K562 (cell line): Measurements from ENCODE around the gene RNGTT. TPM values are rescaled to one million over a fixed set of nuclear protein-coding genes. Genes with fewer than 3 reads are reported as not detected.

Experiments used
- ATAC-seq: fragments of 200-7000 bp; cut with Tn5 transposase; 3 replicates; pipeline ENCODE4 v1.9.1; 2020; ENCODE audit warnings: moderate library complexity
- BruUV-seq: library from RNA; stranded (reverse); fragments of 400-500 nt; replicated peaks from 2 replicates; lab custom pipeline; 2021; lab: Mats Ljungman, UMichigan
- CTCF ChIA-PET: fragments of 300-600 bp; formaldehyde crosslinking; extraction: SDS; loops from one replicate; lab custom pipeline; 2021; ENCODE audit warnings: low intra/inter-chr PET ratio; lab: Yijun Ruan, JAX
- POLR2A ChIA-PET: fragments of 300-600, 350-650 bp; sonication (Branson Sonifier 250); formaldehyde crosslinking; extraction: SDS; loops from one replicate; lab custom pipeline; 2021; ENCODE audit warnings: antibody characterized with exemption, inconsistent platforms; lab: Yijun Ruan, JAX
- DNase-seq, 4 experiments: peaks; one replicate each; pipeline versions ENCODE4 v3.0.0 to v3.0.0-alpha.2; 2011 to 2018; ENCODE audit warnings: low spot score in 3 of 4, mixed read lengths in 3 of 4; ENCODE audit errors: extremely low read depth in 1 of 4
- FAIRE-seq: peaks from 2 replicates; lab custom pipeline; 2011; peaks lifted over from hg19 to GRCh38; lab: Jason Lieb, UNC
- H2AFZ ChIP-seq: 2 replicates; pipeline ENCODE4 v1.6.0; 2011; ENCODE audit warnings: low read depth, low read length, control low read depth, inconsistent platforms
- H3K27ac ChIP-seq: fragments of 200-600 bp; 3 replicates; pipeline ENCODE4 v1.8.0; 2011; ENCODE audit warnings: low read depth, mild to moderate bottlenecking, control low read depth, inconsistent platforms, low read length, moderate library complexity, mixed read lengths; ENCODE audit errors: extremely low read depth
- H3K27me3 ChIP-seq, 2 experiments: fragments of 300-600 bp in 1 of 2; 2 replicates in 1 of 2; 3 replicates in 1 of 2; pipeline versions ENCODE4 v1.6.0 to v1.8.0; 2011; ENCODE audit warnings: inconsistent platforms in 2 of 2, low read length in 2 of 2, mild to moderate bottlenecking in 1 of 2, mixed read lengths in 1 of 2, moderate library complexity in 1 of 2; ENCODE audit not compliant: control insufficient read depth in 2 of 2, insufficient read depth in 2 of 2
- H3K36me3 ChIP-seq: fragments of 300-600 bp; 3 replicates; pipeline ENCODE4 v1.8.0; 2011; ENCODE audit warnings: mild to moderate bottlenecking, low read length, inconsistent platforms; ENCODE audit not compliant: control insufficient read depth, insufficient read depth
- H3K4me1 ChIP-seq, 2 experiments: fragments of 200-600 bp in 1 of 2; replicated peaks in 1 of 2; 2 replicates in 1 of 2; 3 replicates in 1 of 2; pipeline versions ENCODE4 v1.5.1 to v1.8.0; 2011; ENCODE audit warnings: inconsistent platforms in 2 of 2, low read length in 2 of 2, mild to moderate bottlenecking in 1 of 2, mixed read lengths in 1 of 2, moderate library complexity in 1 of 2; ENCODE audit not compliant: control insufficient read depth in 2 of 2, insufficient read depth in 2 of 2
- H3K4me2 ChIP-seq: 2 replicates; pipeline ENCODE4 v1.6.1; 2011; ENCODE audit warnings: low read length, control low read depth, inconsistent platforms, mixed read lengths; ENCODE audit not compliant: insufficient read depth
- H3K4me3 ChIP-seq: fragments of 200-600 bp; sonication (generic), shearing (Covaris generic); 2 replicates; pipeline ENCODE4 v1.5.1; 2016; ENCODE audit warnings: control low read depth, inconsistent platforms
- H3K79me2 ChIP-seq: fragments of 200-600 bp; 3 replicates; pipeline ENCODE4 v1.8.0; 2011; ENCODE audit warnings: low read length, inconsistent platforms; ENCODE audit not compliant: control insufficient read depth, insufficient read depth
- H3K9ac ChIP-seq, 2 experiments: 2 replicates each; pipeline versions ENCODE4 v1.6.0 to v1.6.1; 2011; ENCODE audit warnings: low read depth in 2 of 2, low read length in 2 of 2, control low read depth in 1 of 2, inconsistent platforms in 1 of 2, mild to moderate bottlenecking in 1 of 2, mixed read lengths in 1 of 2; ENCODE audit not compliant: insufficient read depth in 1 of 2
- H3K9me1 ChIP-seq: one replicate; pipeline ENCODE4 v1.6.0; 2011; ENCODE audit warnings: inconsistent platforms, mild to moderate bottlenecking, low read length, moderate library complexity; ENCODE audit not compliant: control insufficient read depth, insufficient read depth
- H3K9me3 ChIP-seq: replicated peaks from 2 replicates; pipeline ENCODE4 v1.5.1; 2011; ENCODE audit warnings: low read depth, low read length, inconsistent platforms; ENCODE audit not compliant: control insufficient read depth, insufficient read depth
- H4K20me1 ChIP-seq: replicated peaks from 2 replicates; pipeline ENCODE4 v1.6.1; 2011; ENCODE audit warnings: low read length, inconsistent platforms, mixed read lengths; ENCODE audit not compliant: control insufficient read depth, insufficient read depth
- BACH1 ChIP-seq: fragments of 200-800 bp; sonication (Bioruptor generic); IDR thresholded peaks from 2 replicates; pipeline ENCODE4 v1.6.1; 2016; ENCODE audit warnings: missing genetic modification characterization, missing compliant biosample characterization
- BCL6 ChIP-seq: fragments of 250-450 bp; sonication (Bioruptor Pico); IDR thresholded peaks from 2 replicates; pipeline ENCODE4 v1.4.0; 2020
- CBX5 ChIP-seq: IDR thresholded peaks from 2 replicates; pipeline ENCODE4 v1.6.1; 2014; ENCODE audit warnings: low read depth, borderline replicate concordance
- ESRRB ChIP-seq: fragments of 250-450 bp; sonication (Bioruptor Pico); IDR thresholded peaks from 2 replicates; pipeline ENCODE4 v1.5.0; 2020; ENCODE audit warnings: mild to moderate bottlenecking, moderate library complexity, borderline replicate concordance
- NRF1 ChIP-seq, 2 experiments: fragments of 450-650 bp; IDR thresholded peaks in 1 of 2; conservative IDR thresholded peaks in 1 of 2; 2 replicates each; pipeline ENCODE4 v1.6.1; 2014; ENCODE audit warnings: mild to moderate bottlenecking in 2 of 2
- RAD51 ChIP-seq: fragments of 450-650 bp; IDR thresholded peaks from 2 replicates; pipeline ENCODE4 v1.7.1; 2016; ENCODE audit warnings: low read depth, mild to moderate bottlenecking, borderline replicate concordance
- RB1 ChIP-seq: fragments of 450-650 bp; IDR thresholded peaks from 2 replicates; pipeline ENCODE4 v1.6.1; 2017; ENCODE audit warnings: low read depth, mild to moderate bottlenecking
- RBFOX2 ChIP-seq: fragments of 200-400 bp; formaldehyde crosslinking; IDR thresholded peaks from 2 replicates; pipeline ENCODE4 v1.6.1; 2017; ENCODE audit warnings: low read depth, mild to moderate bottlenecking, low read length, moderate library complexity
- RFX1 ChIP-seq: fragments of 450-650 bp; IDR thresholded peaks from 2 replicates; pipeline ENCODE4 v1.6.1; 2016; ENCODE audit warnings: mild to moderate bottlenecking, moderate library complexity
- SMAD4 ChIP-seq: fragments of 250-450 bp; sonication (Bioruptor Pico); conservative IDR thresholded peaks from 2 replicates; pipeline ENCODE4 v1.8.0; 2021; ENCODE audit warnings: inconsistent platforms, mild to moderate bottlenecking, moderate library complexity
- TEAD1 ChIP-seq, 2 experiments: fragments of 450-650 bp in 1 of 2; sonication (generic) in 1 of 2; formaldehyde crosslinking; IDR thresholded peaks; 2 replicates each; pipeline versions ENCODE4 v1.4.0 to v1.8.0; 2020 to 2022; ENCODE audit warnings: mild to moderate bottlenecking in 2 of 2, missing genetic modification reagents in 1 of 2
- ZNF316 ChIP-seq: fragments of 450-650 bp; IDR thresholded peaks from 2 replicates; pipeline ENCODE4 v1.6.1; 2016
- ZNF830 ChIP-seq: fragments of 250-450 bp; sonication (Bioruptor Pico); IDR thresholded peaks from 2 replicates; pipeline ENCODE4 v1.5.0; 2021; ENCODE audit warnings: mild to moderate bottlenecking
- WGBS: fragments of 100-300 bp; shearing (Covaris generic); methylation state at CpG from one replicate; pipeline ENCODE4 v1.1.6; 2016; ENCODE audit warnings: low coverage, mixed read lengths; ENCODE audit not compliant: insufficient coverage; ENCODE audit errors: missing lambda C conversion rate; 5-methylcytosine and 5-hydroxymethylcytosine counted together
- in situ Hi-C: fragments of 300-500 bp; cut with MboI; formaldehyde crosslinking; loops from 4 replicates; pipeline ENCODE4 v1.15.0; 2018; ENCODE audit warnings: inconsistent platforms, mixed read lengths
- intact Hi-C: fragments of 100-400 bp; cut with micrococcal nuclease; formaldehyde crosslinking; loops from 2 replicates; pipeline ENCODE4 v1.14.2; 2022
- polyA plus RNA-seq, 8 experiments: library from polyadenylated mRNA; depleted of rRNA in 4 of 8; stranded (reverse) in 5 of 8; unstranded in 3 of 8; fragments of >200 nt; fragmentation: Nextera tagmentation in 2 of 8; fragmentation: Illumina TruSeq in 1 of 8; extraction: Ambion mirVana in 2 of 8; extraction: Trizol in 1 of 8; gene quantifications; 2 replicates each; pipeline versions ENCODE4 v1.2.1 to v1.2.3, GENCODE V29; 2011 to 2014; ENCODE audit warnings: inconsistent platforms in 1 of 8, missing spikeins in 1 of 8
- total RNA-seq, 7 experiments: library from RNA; depleted of rRNA in 6 of 7; stranded (reverse); fragments of >200 nt in 6 of 7; fragmentation: Illumina TruSeq in 2 of 7; extraction: Trizol in 2 of 7; gene quantifications; 2 replicates each; pipeline versions ENCODE4 v1.2.1 to v1.2.3, GENCODE V29; 2011 to 2021; ENCODE audit warnings: low replicate concordance in 1 of 7

RNGTT gene
- total and polyA plus RNA-seq, 9 of the 15 experiments (the other 6 are each of a cell fraction or from before 2014, with no cell fraction given), result 6.1 to 31.7 (median 19.5) TPM

DNA sequence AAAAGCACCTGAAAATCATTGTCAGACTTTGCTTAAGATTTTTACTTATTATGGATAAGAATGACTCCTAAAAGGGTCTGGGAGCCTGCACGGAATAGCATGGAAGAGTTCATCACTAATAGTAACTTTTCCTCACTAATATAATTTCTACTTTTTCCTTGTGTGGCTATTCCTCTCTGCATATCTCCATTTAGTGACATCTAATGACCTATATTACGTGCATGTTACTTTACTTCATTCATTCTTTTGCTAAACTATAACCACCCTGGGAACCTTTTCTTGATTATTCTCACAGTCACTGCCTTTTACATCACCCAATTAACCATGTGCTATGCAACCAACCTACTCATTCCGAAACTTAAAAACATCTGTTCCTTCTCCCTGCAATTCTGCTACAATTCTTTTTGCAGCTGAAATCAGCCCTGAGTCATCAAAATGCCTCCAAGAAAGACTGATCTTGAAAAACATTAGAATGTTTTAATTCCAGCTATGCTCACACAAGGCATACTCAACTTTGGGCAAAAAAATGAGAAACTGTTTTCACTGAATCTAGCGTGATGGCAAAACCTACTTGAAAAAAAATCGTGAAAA, 313.3 kb downstream of the RNGTT start:
- BruUV-seq, result no TSS peak
- no peak for ATAC-seq
- no peak for TF ChIP-seq RAD51
- no peak for TF ChIP-seq BACH1 (tag)
- no peak for TF ChIP-seq RBFOX2
- no peak for TF ChIP-seq ZNF316
- no peak for TF ChIP-seq TEAD1 (CRISPR knock-in tag; IDR thresholded peaks at IDR 0.05)
- TF ChIP-seq ZNF830 (CRISPR knock-in tag), result no peak
- TF ChIP-seq ESRRB (CRISPR knock-in tag), result no peak
- TF ChIP-seq NRF1 (conservative IDR thresholded peaks at IDR 0.05 in 1 of 2, IDR thresholded peaks at IDR 0.05 in 1 of 2), result no peak
- TF ChIP-seq SMAD4 (CRISPR knock-in tag), result no peak
- no peak for TF ChIP-seq RFX1
- no peak for TF ChIP-seq BCL6
- TF ChIP-seq CBX5, result no peak
- TF ChIP-seq RB1, result no peak
- Histone ChIP-seq H3K4me3 (no peak overlapping the region), H3K4me2 (no peak overlapping the region), H3K4me1 (no peaks in the 10 kb centered on the region), H4K20me1 (no peaks in the 10 kb centered on the region), H3K27ac (no peak overlapping the region), H3K9me1 (no peaks in the 10 kb centered on the region), H3K36me3 (no peaks in the 10 kb centered on the region), H3K9me3 (no peaks in the 10 kb centered on the region), H3K27me3 (no peaks in the 10 kb centered on the region), H2AFZ (no peak overlapping the region), H3K79me2 (no peaks in the 10 kb centered on the region), H3K9ac (no peak overlapping the region)
- in situ Hi-C loops (no loop called here), intact Hi-C loops (no loop called here)
- DNase-seq, result no peak
- 61% methylated on average over 5 of the region's 5 CpGs for WGBS
- ChIA-PET POLR2A (no interaction called here), CTCF (no interaction called here)
- no peak for FAIRE-seq
